Measurements from ENCODE around the gene WFDC10B. TPM values are rescaled to one million over a fixed set of nuclear protein-coding genes. Genes with fewer than 3 reads are reported as not detected.
"Not testable (repeated sequence)": the region's sequence is repeated elsewhere in the genome, so short reads cannot be mapped to it uniquely, and the experiment has no call there.

The WFDC10B gene
- total RNA-seq, 1 experiment from 2014 or later = not detected

DNA sequence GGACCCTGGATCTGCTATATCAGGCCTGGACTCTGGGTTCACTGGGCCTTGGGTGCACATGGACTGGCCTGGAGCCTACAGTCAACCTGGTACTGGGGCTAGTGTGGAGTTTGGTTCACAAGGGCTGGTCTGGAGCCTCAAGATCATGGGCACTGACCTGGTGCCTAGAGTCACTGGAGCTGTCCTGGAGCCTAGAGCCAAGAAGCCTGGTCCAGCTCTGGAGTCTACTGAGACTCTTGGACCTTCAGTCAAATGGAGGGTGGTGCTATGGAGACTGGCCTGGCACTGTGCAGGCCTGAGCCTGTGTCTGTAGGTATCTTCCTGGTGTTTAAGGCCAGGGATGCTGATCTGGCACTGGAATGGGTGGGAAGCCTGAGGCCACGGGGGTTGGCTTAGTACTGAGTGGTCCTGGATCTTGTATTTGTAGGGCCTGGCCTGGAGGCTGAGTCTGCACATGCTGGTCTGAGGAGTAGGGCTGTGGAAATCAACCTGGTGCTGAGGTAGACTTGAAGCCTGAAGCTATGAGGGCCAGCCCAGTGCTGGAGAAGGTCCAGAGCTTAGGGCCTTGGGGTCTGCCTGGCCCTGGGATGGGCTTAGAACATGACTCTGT lies 57.3 kb downstream of the WFDC10B start:
- no peak for DNase-seq (ENCODE audit: low spot score)

DNA sequence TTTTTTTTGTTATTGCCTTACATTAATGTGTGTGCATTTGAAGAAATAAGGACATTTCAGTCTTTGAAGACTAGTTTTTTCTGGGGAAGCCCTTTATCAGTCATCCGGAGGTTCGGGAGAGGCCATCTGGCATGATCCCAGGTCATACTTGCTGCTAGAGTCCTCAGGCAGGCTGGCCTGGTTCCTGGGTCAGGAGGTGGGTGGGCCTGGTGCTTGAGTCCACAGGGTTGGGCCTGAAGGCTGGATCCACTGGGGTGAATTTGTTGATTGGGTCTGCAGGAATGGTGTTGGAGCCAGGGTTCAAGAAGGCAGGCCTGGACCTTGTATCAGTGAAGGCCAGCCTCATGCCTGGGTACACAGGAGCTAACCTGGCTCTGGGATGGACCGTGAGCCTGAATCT lies 57.9 kb downstream of the WFDC10B start:
- no peak for DNase-seq (ENCODE audit: low spot score)

DNA sequence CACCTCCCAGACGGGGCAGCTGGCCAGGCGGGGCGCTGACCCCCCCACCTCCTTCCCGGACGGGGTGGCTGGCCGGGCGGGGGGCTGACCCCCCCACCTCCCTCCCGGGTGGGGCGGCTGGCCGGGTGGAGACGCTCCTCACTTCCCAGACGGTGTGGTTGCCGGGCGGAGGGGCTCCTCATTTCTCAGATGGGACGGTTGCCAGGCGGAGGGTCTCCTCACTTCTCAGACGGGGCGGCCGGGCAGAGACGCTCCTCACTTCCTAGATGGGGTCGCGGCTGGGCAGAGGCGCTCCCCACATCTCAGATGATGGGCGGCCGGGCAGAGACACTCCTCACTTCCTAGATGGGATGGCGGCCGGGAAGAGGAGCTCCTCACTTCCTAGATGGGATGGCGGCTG lies 59.0 kb downstream of the WFDC10B start:
- not testable (repeated sequence) for DNase-seq (ENCODE audit: low spot score)

GRCh38 chr20:45641076-45641475 lies 63.7 kb downstream of the WFDC10B start:
- DNase-seq (ENCODE audit: low spot score) = not testable (repeated sequence)

DNA sequence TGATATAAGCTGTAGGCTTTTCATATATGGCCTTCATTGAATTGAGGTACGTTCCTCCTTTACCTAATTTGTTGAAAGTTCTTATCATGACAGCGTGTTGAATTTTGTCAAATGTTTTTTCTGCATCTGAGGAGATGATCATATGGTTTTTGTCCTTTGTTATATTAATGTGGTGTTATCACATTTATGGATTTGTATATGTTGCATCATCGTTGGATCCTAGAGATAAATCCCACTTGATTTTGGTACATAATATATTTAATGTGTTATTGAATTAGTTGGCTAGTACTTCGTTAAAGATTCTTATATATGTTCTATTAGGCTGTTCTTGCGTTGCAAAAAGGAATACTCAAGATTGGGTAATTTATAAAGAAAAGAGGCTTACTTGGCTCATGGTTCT lies 65.1 kb downstream of the WFDC10B start:
- no peak for DNase-seq (ENCODE audit: low spot score)

DNA sequence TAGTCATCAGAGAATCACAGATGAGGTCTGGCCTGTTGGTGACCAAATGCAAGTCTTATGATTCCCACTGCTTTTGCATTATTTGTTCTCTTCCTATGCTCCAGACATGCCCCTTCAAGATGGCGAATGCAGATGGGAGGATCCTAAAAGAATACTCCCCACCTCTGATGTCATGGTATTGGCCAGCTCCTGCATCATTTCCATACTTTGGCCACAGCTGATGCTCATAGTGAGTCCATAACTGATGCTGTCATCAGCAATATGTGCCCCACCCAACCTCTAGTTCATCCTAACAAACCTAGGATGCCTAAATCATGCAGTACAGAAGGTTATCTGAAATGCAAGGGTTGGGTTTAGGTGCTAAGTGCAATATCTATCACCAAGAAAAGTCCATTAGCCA lies 68.3 kb downstream of the WFDC10B start:
- DNase-seq (ENCODE audit: low spot score) = no peak

Small RNA genes lying within 50 kb of the gene (small RNA-seq; reads per million reads assigned to genes)
- gene MIR3617 = not detected
- gene SPINT5P = not detected

Other genes starting within 250 kb of the WFDC10B start
- 17.7 and 21.9 TPM in 2 replicates for gene WFDC2, start 235.3 kb downstream of the WFDC10B start, total RNA-seq (2014; rRNA removed; shearing (Covaris generic))
- gene SPINT3, start 189.4 kb downstream of the WFDC10B start, total RNA-seq (2014; rRNA removed; shearing (Covaris generic)) = not detected in 2 replicates
- not detected in 2 replicates for gene WFDC6, start 165.5 kb downstream of the WFDC10B start, total RNA-seq (2014; rRNA removed; shearing (Covaris generic))
- not detected in 2 replicates for gene EPPIN, start 157.6 kb downstream of the WFDC10B start, total RNA-seq (2014; rRNA removed; shearing (Covaris generic))
- not detected in 2 replicates for gene WFDC8, start 125.7 kb downstream of the WFDC10B start, total RNA-seq (2014; rRNA removed; shearing (Covaris generic))
- gene WFDC10A, start 75.3 kb downstream of the WFDC10B start, total RNA-seq (2014; rRNA removed; shearing (Covaris generic)) = not detected in 2 replicates
- gene WFDC9, start 73.7 kb downstream of the WFDC10B start, total RNA-seq (2014; rRNA removed; shearing (Covaris generic)) = not detected in 2 replicates
- gene WFDC11, start 34.8 kb downstream of the WFDC10B start, total RNA-seq (2014; rRNA removed; shearing (Covaris generic)) = not detected in 2 replicates
- gene WFDC13, start 3.0 kb downstream of the WFDC10B start, total RNA-seq (2014; rRNA removed; shearing (Covaris generic)) = not detected in 2 replicates
- gene SPINT4, start 17.3 kb upstream of the WFDC10B start, total RNA-seq (2014; rRNA removed; shearing (Covaris generic)) = not detected in 2 replicates
- not detected in 2 replicates for gene WFDC3, start 86.9 kb upstream of the WFDC10B start, total RNA-seq (2014; rRNA removed; shearing (Covaris generic))
- gene DNTTIP1, start 86.9 kb upstream of the WFDC10B start, total RNA-seq (2014; rRNA removed; shearing (Covaris generic)) = 26.2 and 33.2 TPM in 2 replicates
- 284 and 289 TPM in 2 replicates for gene UBE2C, start 107.6 kb upstream of the WFDC10B start, total RNA-seq (2014; rRNA removed; shearing (Covaris generic))
- 0.15 and 0.18 TPM in 2 replicates for gene TNNC2, start 122.3 kb upstream of the WFDC10B start, total RNA-seq (2014; rRNA removed; shearing (Covaris generic))
- gene SNX21, start 128.8 kb upstream of the WFDC10B start, total RNA-seq (2014; rRNA removed; shearing (Covaris generic)) = 30.8 and 31.2 TPM in 2 replicates
- gene ACOT8, start 152.4 kb upstream of the WFDC10B start, total RNA-seq (2014; rRNA removed; shearing (Covaris generic)) = 93.1 and 95.4 TPM in 2 replicates
- 2.3 and 2.9 TPM in 2 replicates for gene ZSWIM3, start 152.6 kb upstream of the WFDC10B start, total RNA-seq (2014; rRNA removed; shearing (Covaris generic))
- gene ZSWIM1, start 176.2 kb upstream of the WFDC10B start, total RNA-seq (2014; rRNA removed; shearing (Covaris generic)) = 16.1 and 20.2 TPM in 2 replicates
- gene SPATA25, start 182.6 kb upstream of the WFDC10B start, total RNA-seq (2014; rRNA removed; shearing (Covaris generic)) = 7.1 and 10.4 TPM in 2 replicates
- gene NEURL2, start 186.2 kb upstream of the WFDC10B start, total RNA-seq (2014; rRNA removed; shearing (Covaris generic)) = 8.9 and 11.4 TPM in 2 replicates
- gene CTSA, start 186.3 kb upstream of the WFDC10B start, total RNA-seq (2014; rRNA removed; shearing (Covaris generic)) = 151 and 162 TPM in 2 replicates
- 1.0 and 2.1 TPM in 2 replicates for gene PLTP, start 207.1 kb upstream of the WFDC10B start, total RNA-seq (2014; rRNA removed; shearing (Covaris generic))
- 25.5 and 31.7 TPM in 2 replicates for gene PCIF1, start 229.7 kb upstream of the WFDC10B start, total RNA-seq (2014; rRNA removed; shearing (Covaris generic))